GM10248 (cell line): ENCODE results near the gene PDE4D.

ENCODE experiments used
- CTCF ChIA-PET: fragments of 300-600 bp; sonication (Branson Sonifier 250); formaldehyde crosslinking; extraction: SDS; loops from one replicate; lab custom pipeline; 2021; ENCODE audit warnings: antibody characterized with exemption; lab: Yijun Ruan, JAX
- POLR2A ChIA-PET: fragments of 350-650 bp; sonication (Branson Sonifier 250); formaldehyde crosslinking; extraction: SDS; loops from one replicate; lab custom pipeline; 2020; ENCODE audit warnings: antibody characterized with exemption; lab: Yijun Ruan, JAX
- DNase-seq: peaks from one replicate; pipeline ENCODE4 v3.0.0; 2012; ENCODE audit errors: extremely low spot score
- TF ChIP-seq, protein P1 (sequence below): IDR thresholded peaks from 2 replicates; pipeline ENCODE4 v1.5.1; 2012; ENCODE audit warnings: mild to moderate bottlenecking, low read depth; ENCODE audit errors: extremely low read depth, missing control alignments, control extremely low read depth

Gene PDE4D

GRCh38 chr5:59817536-59817935, 76.0 kb downstream of the PDE4D start:
- POLR2A ChIA-PET: no interaction called here
- CTCF ChIA-PET: interaction anchor here (0.7 to 6.1 kb wide), 6 partner anchors 7 to 860 kb away, joined by 3 to 34 read pairs (median 3); no protein-coding TSS in a partner anchor
- no peak for DNase-seq
- TF ChIP-seq, protein P1, sequence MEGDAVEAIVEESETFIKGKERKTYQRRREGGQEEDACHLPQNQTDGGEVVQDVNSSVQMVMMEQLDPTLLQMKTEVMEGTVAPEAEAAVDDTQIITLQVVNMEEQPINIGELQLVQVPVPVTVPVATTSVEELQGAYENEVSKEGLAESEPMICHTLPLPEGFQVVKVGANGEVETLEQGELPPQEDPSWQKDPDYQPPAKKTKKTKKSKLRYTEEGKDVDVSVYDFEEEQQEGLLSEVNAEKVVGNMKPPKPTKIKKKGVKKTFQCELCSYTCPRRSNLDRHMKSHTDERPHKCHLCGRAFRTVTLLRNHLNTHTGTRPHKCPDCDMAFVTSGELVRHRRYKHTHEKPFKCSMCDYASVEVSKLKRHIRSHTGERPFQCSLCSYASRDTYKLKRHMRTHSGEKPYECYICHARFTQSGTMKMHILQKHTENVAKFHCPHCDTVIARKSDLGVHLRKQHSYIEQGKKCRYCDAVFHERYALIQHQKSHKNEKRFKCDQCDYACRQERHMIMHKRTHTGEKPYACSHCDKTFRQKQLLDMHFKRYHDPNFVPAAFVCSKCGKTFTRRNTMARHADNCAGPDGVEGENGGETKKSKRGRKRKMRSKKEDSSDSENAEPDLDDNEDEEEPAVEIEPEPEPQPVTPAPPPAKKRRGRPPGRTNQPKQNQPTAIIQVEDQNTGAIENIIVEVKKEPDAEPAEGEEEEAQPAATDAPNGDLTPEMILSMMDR: no peak

GRCh38 chr5:59816654-59817300, 76.7 kb downstream of the PDE4D start:
- ChIA-PET CTCF (interaction anchor here (0.7 to 1.4 kb wide), 4 partner anchors 9 to 470 kb away, joined by 3 read pairs; no protein-coding TSS in a partner anchor), POLR2A (no interaction called here)
- TF ChIP-seq, protein P1: no peak
- no peak for DNase-seq

GRCh38 chr5:59814537-59814872, 79.0 kb downstream of the PDE4D start:
- ChIA-PET POLR2A (no interaction called here), CTCF (interaction anchor here (0.8 to 5.8 kb wide), 23 partner anchors 8 to 855 kb away, joined by 3 to 41 read pairs (median 4); no protein-coding TSS in a partner anchor)
- no peak for DNase-seq
- TF ChIP-seq, protein P1: no peak

- ChIA-PET CTCF (interaction anchor here (0.8 to 5.8 kb wide), 29 partner anchors 8 to 873 kb away, joined by 3 to 41 read pairs (median 3); no protein-coding TSS in a partner anchor), POLR2A (no interaction called here)
- TF ChIP-seq, protein P1: peak; percentile 71
- DNase-seq: peak; percentile 46
These were observed 79.6 kb downstream of the PDE4D start for GRCh38 chr5:59813761-59814536.

- DNase-seq: peak; percentile 64
- ChIA-PET CTCF (interaction anchor here (0.6 to 5.8 kb wide), 55 partner anchors 10 to 1329 kb away, joined by 3 to 57 read pairs (median 5); partner anchors contain the start of gene DEPDC1B), POLR2A (no interaction called here)
These were observed 83.5 kb downstream of the PDE4D start for GRCh38 chr5:59810041-59810440.

DNA sequence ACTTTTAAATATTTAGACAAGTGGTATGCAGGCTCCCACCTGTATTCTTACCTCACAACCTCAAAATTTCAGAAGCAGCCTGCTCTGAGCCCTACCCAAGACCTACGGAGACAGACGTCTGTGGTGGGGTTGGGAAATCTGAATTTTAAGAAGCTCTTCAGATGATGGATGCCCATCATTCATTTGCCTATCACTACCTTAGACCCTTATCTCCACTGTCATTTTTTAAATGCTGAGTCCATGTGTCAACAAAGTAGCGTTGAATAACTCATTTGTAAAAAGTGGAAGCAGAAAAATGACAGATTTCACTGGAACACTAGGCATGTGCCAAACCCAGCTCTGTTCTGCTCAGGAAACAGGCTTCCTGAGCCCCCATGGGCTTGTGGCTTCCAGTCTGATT, 85.7 kb downstream of the PDE4D start:
- ChIA-PET POLR2A (no interaction called here), CTCF (interaction anchor here (0.9 to 4.8 kb wide), 8 partner anchors 8 to 866 kb away, joined by 3 to 57 read pairs (median 4); no protein-coding TSS in a partner anchor)
- DNase-seq: no peak
- TF ChIP-seq, protein P1: no peak

More at GRCh38 chr5:59810041-59810440, 83.5 kb downstream of the PDE4D start:
- TF ChIP-seq, protein P1: peak; percentile 89
